OCI-LY7 (cell line): ENCODE measurements around the gene SLC13A5. TPM values are rescaled to one million over a fixed set of nuclear protein-coding genes. Genes with fewer than 3 reads are reported as not detected.
"Not testable (repeated sequence)": the region's sequence is repeated elsewhere in the genome, so short reads cannot be mapped to it uniquely, and the experiment has no call there.

Source experiments
- BruUV-seq: library from RNA; stranded (reverse); fragments of 400-500 nt; replicated peaks from 2 replicates; lab custom pipeline; 2021; lab: Mats Ljungman, UMichigan
- CTCF ChIA-PET: fragments of 300-600 bp; sonication (Branson Sonifier 250); formaldehyde crosslinking; loops from one replicate; lab custom pipeline; 2022; ENCODE audit warnings: antibody characterized with exemption; ENCODE audit not compliant: unreplicated experiment; lab: Charles Lee
- POLR2A ChIA-PET: fragments of 300-600 bp; sonication (Branson Sonifier 250); formaldehyde crosslinking; loops from one replicate; lab custom pipeline; 2022; ENCODE audit warnings: antibody characterized with exemption; lab: Charles Lee
- DNase-seq: peaks from one replicate; pipeline ENCODE4 v3.0.0-alpha.2; 2015; ENCODE audit warnings: low spot score
- H2AFZ ChIP-seq: fragments of 200-600 bp; sonication (generic), shearing (Covaris generic); 2 replicates; pipeline ENCODE4 v1.6.1; 2014; ENCODE audit warnings: mild to moderate bottlenecking, antibody characterized with exemption, low read length, moderate library complexity
- H3K27ac ChIP-seq: fragments of 200-600 bp; sonication (generic); 2 replicates; pipeline ENCODE4 v1.5.1; 2014; ENCODE audit warnings: mixed run types, low read depth, mild to moderate bottlenecking, moderate library complexity, low read length, inconsistent platforms; ENCODE audit not compliant: poor library complexity, severe bottlenecking
- H3K36me3 ChIP-seq: fragments of 200-600 bp; sonication (generic); 2 replicates; pipeline ENCODE4 v1.6.1; 2014; ENCODE audit warnings: mild to moderate bottlenecking, antibody characterized with exemption, low read length, moderate library complexity, mixed read lengths; ENCODE audit not compliant: insufficient read depth
- H3K4me1 ChIP-seq: fragments of 200-600 bp; sonication (generic); 2 replicates; pipeline ENCODE4 v1.5.1; 2014; ENCODE audit warnings: mild to moderate bottlenecking, low read length; ENCODE audit not compliant: insufficient read depth, poor library complexity, severe bottlenecking
- H3K4me2 ChIP-seq: fragments of 200-600 bp; sonication (generic); 2 replicates; pipeline ENCODE4 v1.6.1; 2014; ENCODE audit warnings: mild to moderate bottlenecking, low read length
- H3K4me3 ChIP-seq: fragments of 200-600 bp; sonication (generic); 2 replicates; pipeline ENCODE4 v1.5.1; 2014; ENCODE audit warnings: mild to moderate bottlenecking, low read depth, low read length; ENCODE audit not compliant: poor library complexity, severe bottlenecking
- H3K79me2 ChIP-seq: fragments of 200-600 bp; sonication (generic); 2 replicates; pipeline ENCODE4 v1.6.1; 2016; ENCODE audit warnings: low read depth, mild to moderate bottlenecking, low read length, moderate library complexity, mixed read lengths; ENCODE audit not compliant: insufficient read depth
- H3K9me2 ChIP-seq: fragments of 200-600 bp; sonication (generic); 2 replicates; pipeline ENCODE4 v1.6.1; 2016; ENCODE audit warnings: mild to moderate bottlenecking, low read length, mixed read lengths; ENCODE audit not compliant: insufficient read depth
- H3K9me3 ChIP-seq: fragments of 200-600 bp; sonication (generic); 2 replicates; pipeline ENCODE4 v1.6.1; 2014; ENCODE audit warnings: mild to moderate bottlenecking, mixed run types, low read length, mixed read lengths
- H4K20me1 ChIP-seq: fragments of 200-600 bp; sonication (generic); 2 replicates; pipeline ENCODE4 v1.6.1; 2014; ENCODE audit warnings: mild to moderate bottlenecking, antibody characterized with exemption, low read length, moderate library complexity, mixed read lengths; ENCODE audit not compliant: insufficient read depth
- CTCF ChIP-seq: fragments of 200-600 bp; sonication (generic); conservative IDR thresholded peaks from 2 replicates; pipeline ENCODE4 v1.5.1; 2014; ENCODE audit warnings: mild to moderate bottlenecking, antibody characterized with exemption, low read length, moderate library complexity, mixed read lengths
- EZH2phosphoT487 ChIP-seq: fragments of 200-600 bp; sonication (generic); IDR thresholded peaks from 2 replicates; pipeline ENCODE4 v1.6.1; 2018; ENCODE audit warnings: low read depth, borderline replicate concordance, mild to moderate bottlenecking, mixed run types, antibody characterized with exemption, low read length, moderate library complexity, mixed read lengths
- intact Hi-C: fragments of 100-400 bp; cut with micrococcal nuclease; formaldehyde crosslinking; loops from one replicate; pipeline ENCODE4 v1.10.0; 2022; ENCODE audit not compliant: unreplicated experiment
- total RNA-seq, 2 experiments: library from RNA; depleted of rRNA in 1 of 2; stranded (reverse); fragments of >200 nt in 1 of 2; shearing (Covaris generic) in 1 of 2; gene quantifications; 2 replicates each; pipeline ENCODE4 v1.2.3, GENCODE V29; 2014 to 2022

Gene SLC13A5
- total RNA-seq, 2 experiments from 2014 or later: not detected

GRCh38 chr17:6661464-6661848, 51.7 kb downstream of the SLC13A5 start:
- BruUV-seq: no TSS peak
- ChIA-PET POLR2A (interaction anchor here (1.1 to 1.2 kb wide), 4 partner anchors 11 to 219 kb away, joined by 3 to 4 read pairs (median 4); partner anchors contain the start of gene KIAA0753), CTCF (no interaction called here)
- no peak for DNase-seq
- Histone ChIP-seq H3K36me3 (peaks cover 21% of the 10 kb centered on the region), H3K4me2 (peak overlapping the region; percentile 93), H3K27ac (peak overlapping the region; percentile 86), H3K79me2 (peaks cover 4% of the 10 kb centered on the region; the same call in 1 of the 2 replicates), H4K20me1 (no peaks in the 10 kb centered on the region), H3K4me3 (peak overlapping the region; percentile 63), H3K4me1 (peaks cover 43% of the 10 kb centered on the region), H3K9me2 (no peaks in the 10 kb centered on the region), H3K9me3 (no peaks in the 10 kb centered on the region), H2AFZ (peak overlapping the region; percentile 37; the same call in 1 of the 2 replicates)
- intact Hi-C loops: no loop called here
- no peak for TF ChIP-seq CTCF
- no peak for TF ChIP-seq EZH2phosphoT487

- TF ChIP-seq CTCF (no peak), EZH2phosphoT487 (no peak)
- intact Hi-C loops: no loop called here
- BruUV-seq: no TSS peak
- H3K27ac ChIP-seq: peak overlapping the region; percentile 86
- peaks cover 20% of the 10 kb centered on the region for H3K36me3 ChIP-seq
- no peaks in the 10 kb centered on the region for H3K9me3 ChIP-seq
- ChIA-PET CTCF (no interaction called here), POLR2A (interaction anchor here (1.1 to 1.2 kb wide), 3 partner anchors 10 to 219 kb away, joined by 4 read pairs; partner anchors contain the start of gene KIAA0753)
- peaks cover 43% of the 10 kb centered on the region for H3K4me1 ChIP-seq
- no peaks in the 10 kb centered on the region for H3K9me2 ChIP-seq
- peak overlapping the region; percentile 93 for H3K4me2 ChIP-seq
- peak overlapping the region; percentile 63 for H3K4me3 ChIP-seq
- peak; percentile 78 for DNase-seq
- H2AFZ ChIP-seq: peak overlapping the region; percentile 37; the same call in 1 of the 2 replicates
- no peaks in the 10 kb centered on the region for H4K20me1 ChIP-seq
- H3K79me2 ChIP-seq: peaks cover 4% of the 10 kb centered on the region; the same call in 1 of the 2 replicates
Measured at GRCh38 chr17:6660805-6661463, 52.2 kb downstream of the SLC13A5 start.

- H3K79me2 ChIP-seq: peaks cover 4% of the 10 kb centered on the region; the same call in 1 of the 2 replicates
- DNase-seq: no peak
- no peaks in the 10 kb centered on the region for H4K20me1 ChIP-seq
- no peaks in the 10 kb centered on the region for H3K9me3 ChIP-seq
- BruUV-seq: no TSS peak
- intact Hi-C loops: no loop called here
- peaks cover 43% of the 10 kb centered on the region for H3K4me1 ChIP-seq
- POLR2A ChIA-PET: interaction anchor here (1.1 kb wide), 1 partner anchor 9 kb away, joined by 4 read pairs; no protein-coding TSS in a partner anchor
- H3K4me2 ChIP-seq: peak overlapping the region; percentile 93
- peaks cover 20% of the 10 kb centered on the region for H3K36me3 ChIP-seq
- peak overlapping the region; percentile 63 for H3K4me3 ChIP-seq
- CTCF ChIA-PET: no interaction called here
- H3K9me2 ChIP-seq: no peaks in the 10 kb centered on the region
- TF ChIP-seq CTCF (no peak), EZH2phosphoT487 (no peak)
- H3K27ac ChIP-seq: peak overlapping the region; percentile 86
- H2AFZ ChIP-seq: no peak overlapping the region; the same call in 1 of the 2 replicates
Measured at GRCh38 chr17:6660101-6660500, 53.1 kb downstream of the SLC13A5 start.

- H3K9me2 ChIP-seq, POLR2A ChIA-PET, H4K20me1 ChIP-seq, H3K9me3 ChIP-seq, DNase-seq, H3K79me2 ChIP-seq, H2AFZ ChIP-seq, H3K27ac ChIP-seq, BruUV-seq, CTCF ChIA-PET, intact Hi-C loops: not testable (repeated sequence)
- Histone ChIP-seq H3K4me3 (peak overlapping the region; percentile 81), H3K36me3 (peaks cover 15% of the 10 kb centered on the region), H3K4me2 (peak overlapping the region; percentile 84), H3K4me1 (peaks cover 43% of the 10 kb centered on the region)
Measured at GRCh38 chr17:6658411-6658810, 54.8 kb downstream of the SLC13A5 start.
